Measurements from ENCODE around the gene HOXC11.

The HOXC11 gene

DNA sequence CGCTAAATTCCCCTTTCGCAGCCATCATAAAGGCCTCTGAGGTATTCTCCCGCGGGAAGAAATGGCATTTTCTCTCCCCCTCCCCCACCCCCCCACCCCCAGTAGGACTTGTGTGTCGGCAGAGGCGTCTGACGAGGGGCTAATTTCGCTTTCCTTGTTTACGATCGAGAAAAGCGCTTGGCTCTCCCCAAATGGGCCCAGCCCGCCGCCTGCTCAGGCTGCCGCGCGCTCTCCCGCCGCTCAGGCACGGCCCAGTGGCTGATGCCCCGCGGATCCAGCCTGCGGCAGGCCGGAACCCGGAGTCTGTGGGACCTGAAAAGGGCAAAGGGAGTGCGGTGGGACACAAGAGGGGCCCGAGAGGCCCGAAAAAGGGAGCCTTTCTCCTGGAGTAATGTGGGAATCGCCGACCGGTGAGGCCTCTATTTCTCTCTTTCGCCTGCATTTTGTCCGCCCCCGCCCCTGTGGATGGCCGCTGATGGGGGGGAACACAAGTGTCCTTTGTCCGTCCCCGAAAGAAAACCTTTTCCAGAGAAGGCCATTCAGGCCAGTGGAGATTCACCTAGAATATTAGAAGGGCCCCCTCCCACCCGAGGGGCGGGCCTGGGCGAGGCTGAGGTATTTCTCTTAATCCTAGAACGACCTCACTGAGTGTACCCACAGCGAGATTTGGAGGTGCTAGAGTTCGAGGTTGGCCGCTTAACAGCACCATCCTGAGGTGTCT is 46.3 kb downstream of the HOXC11 start:
- no peak overlapping the region for H3K4me3 ChIP-seq (replicated peaks; ENCODE audit: low read depth, low read length)
- no peak for TF ChIP-seq CTCF (IDR thresholded peaks at IDR 0.05; ENCODE audit: low read depth, low read length, missing control alignments)
- DNase-seq (ENCODE audit: extremely low read depth, low read depth): no peak

- TF ChIP-seq CTCF (IDR thresholded peaks at IDR 0.05; ENCODE audit: low read depth, low read length, missing control alignments): no peak
- DNase-seq (ENCODE audit: extremely low read depth, low read depth): no peak
- H3K4me3 ChIP-seq (replicated peaks; ENCODE audit: low read depth, low read length): no peak overlapping the region
Observed at GRCh38 chr12:54019924-54020590, 47.1 kb downstream of the HOXC11 start.

DNA sequence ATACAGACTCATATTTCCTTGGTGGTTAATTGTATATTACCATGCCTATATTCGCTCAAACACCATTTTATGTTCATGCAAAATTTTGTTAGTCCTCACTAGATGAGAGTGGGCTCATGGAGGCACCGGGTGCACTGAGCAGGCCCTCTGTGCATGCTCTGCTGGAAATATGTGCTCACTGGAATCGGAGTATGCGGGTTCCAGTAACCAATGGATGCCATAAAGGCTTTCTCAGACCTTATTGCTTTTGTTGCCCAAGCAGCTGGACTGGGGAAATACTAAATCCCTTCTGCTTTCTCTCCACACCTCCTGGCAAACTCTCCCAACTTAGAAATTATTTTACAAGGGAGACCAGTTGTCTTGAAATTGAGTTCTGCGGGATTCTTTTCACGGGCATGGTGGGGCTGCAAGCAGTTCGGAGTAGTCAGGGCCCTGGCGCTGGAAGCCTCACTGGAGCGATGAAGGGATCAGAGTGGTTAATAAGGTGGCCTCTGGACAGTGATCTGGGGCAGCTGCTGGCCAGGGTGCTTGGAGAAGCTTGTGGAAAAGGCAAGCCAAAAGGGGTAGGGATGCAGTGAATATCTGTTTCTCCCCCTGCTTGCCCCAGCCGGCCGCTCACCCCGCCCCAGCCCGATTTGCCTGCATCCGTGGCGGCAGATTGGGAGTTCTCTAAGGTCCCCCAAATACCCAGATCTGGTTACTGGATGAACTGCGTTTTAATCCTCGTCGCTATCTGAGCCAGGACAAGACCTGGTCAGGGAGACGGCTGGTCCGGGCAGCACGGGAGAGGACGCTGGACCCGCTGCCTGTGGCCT is 47.9 kb downstream of the HOXC11 start:
- no peak for DNase-seq (ENCODE audit: extremely low read depth, low read depth)
- no peak overlapping the region for H3K4me3 ChIP-seq (replicated peaks; ENCODE audit: low read depth, low read length)
- TF ChIP-seq CTCF (IDR thresholded peaks at IDR 0.05; ENCODE audit: low read depth, low read length, missing control alignments): no peak

- no peak for DNase-seq (ENCODE audit: extremely low read depth, low read depth)
- no peak for TF ChIP-seq CTCF (IDR thresholded peaks at IDR 0.05; ENCODE audit: low read depth, low read length, missing control alignments)
- no peak overlapping the region for H3K4me3 ChIP-seq (replicated peaks; ENCODE audit: low read depth, low read length)
Observed at GRCh38 chr12:54021432-54022013, 48.6 kb downstream of the HOXC11 start.

- TF ChIP-seq CTCF (IDR thresholded peaks at IDR 0.05; ENCODE audit: low read depth, low read length, missing control alignments): no peak
- DNase-seq (ENCODE audit: extremely low read depth, low read depth): no peak
- no peak overlapping the region for H3K4me3 ChIP-seq (replicated peaks; ENCODE audit: low read depth, low read length)
Observed at GRCh38 chr12:54022960-54023884, 50.3 kb downstream of the HOXC11 start.

DNA sequence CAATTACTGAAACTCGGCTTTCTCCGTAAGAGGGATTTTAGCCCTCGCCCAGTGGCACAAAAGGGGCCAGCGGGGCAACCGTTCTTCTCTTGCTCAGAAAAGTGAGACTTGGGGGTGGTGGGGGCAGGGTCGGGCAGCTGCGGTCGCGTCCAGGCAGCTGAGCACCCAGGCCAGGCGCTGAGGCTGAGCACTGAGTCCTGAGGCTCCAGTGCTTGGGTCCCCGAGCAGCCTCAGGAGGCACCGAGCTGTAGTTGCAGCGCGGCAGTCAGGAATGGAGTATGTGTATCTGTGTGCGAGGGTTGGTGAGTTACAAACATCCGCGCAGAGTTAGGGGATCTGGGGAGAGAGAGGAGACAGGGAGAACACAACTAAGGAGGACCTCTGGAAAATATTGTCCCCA is 51.2 kb downstream of the HOXC11 start:
- H3K4me3 ChIP-seq (replicated peaks; ENCODE audit: low read depth, low read length): no peak overlapping the region
- no peak for DNase-seq (ENCODE audit: extremely low read depth, low read depth)
- TF ChIP-seq CTCF (IDR thresholded peaks at IDR 0.05; ENCODE audit: low read depth, low read length, missing control alignments): no peak
